T47D (cell line): ENCODE data around the gene CCDC89.
"Not testable (repeated sequence)": the region's sequence is repeated elsewhere in the genome, so short reads cannot be mapped to it uniquely, and the experiment has no call there.

Experiments
- DNase-seq, 2 experiments: peaks; one replicate each; pipeline versions ENCODE4 v3.0.0 to v3.0.0-alpha.2; 2011 to 2012; ENCODE audit warnings: low read depth in 1 of 2, low spot score in 1 of 2
- JUND ChIP-seq: IDR thresholded peaks from 2 replicates; pipeline ENCODE4 v1.6.1; 2012; ENCODE audit warnings: low read depth
- in situ Hi-C: cut with HindIII; loops from 2 replicates; pipeline ENCODE4 v1.10.0; 2016; ENCODE audit warnings: low sequenced_read_pairs, low pct_unique_long_range_greater_than_20kb

CCDC89 gene

GRCh38 chr11:85656777-85657176 is 29.2 kb downstream of the CCDC89 start:
- no peak for TF ChIP-seq JUND
- in situ Hi-C loops = no loop called here
- DNase-seq = no peak

- DNase-seq, in situ Hi-C loops: not testable (repeated sequence)
Measured at GRCh38 chr11:85654343-85654742, 31.7 kb downstream of the CCDC89 start.

- in situ Hi-C loops = no loop called here
- DNase-seq = no peak
- TF ChIP-seq JUND = no peak
Measured at GRCh38 chr11:85652786-85653447, 33.1 kb downstream of the CCDC89 start.

GRCh38 chr11:85651118-85651517 is 34.9 kb downstream of the CCDC89 start:
- no peak for TF ChIP-seq JUND
- no peak for DNase-seq
- in situ Hi-C loops = no loop called here

GRCh38 chr11:85647604-85648299 is 38.2 kb downstream of the CCDC89 start, which contains the start of gene TMEM126A:
TMEM126A (plus strand) TSS chr11:85647967; CDS start chr11:85650256, 2,289 bp downstream.
- TF ChIP-seq JUND = no peak
- in situ Hi-C loops = no loop called here
- DNase-seq = peak; percentile 80 to 96

- no peak for DNase-seq
- TF ChIP-seq JUND = no peak
- in situ Hi-C loops = no loop called here
Measured at GRCh38 chr11:85647078-85647477, 38.9 kb downstream of the CCDC89 start.

- no peak for TF ChIP-seq JUND
- in situ Hi-C loops = no loop called here
- DNase-seq = no peak
Measured at GRCh38 chr11:85643191-85643614, 42.8 kb downstream of the CCDC89 start.

GRCh38 chr11:85634747-85635146 is 51.2 kb downstream of the CCDC89 start:
- DNase-seq = no peak
- in situ Hi-C loops = no loop called here
- no peak for TF ChIP-seq JUND
